Cardiac fibroblast (primary cell): ENCODE results near the gene FBXO15.

ENCODE experiments used
- DNase-seq, 2 donors: peaks; one replicate each; pipeline versions ENCODE4 v3.0.0 to v3.0.0-alpha.2; 2010; ENCODE audit warnings: low read depth in 2 of 2
- H3K4me3 ChIP-seq, 2 donors: replicated peaks in 1 of 2; 1 replicate in 1 of 2; 2 replicates in 1 of 2; pipeline ENCODE4 v1.5.1; 2011; ENCODE audit warnings: low read depth in 2 of 2, low read length in 2 of 2, mild to moderate bottlenecking in 2 of 2, moderate library complexity in 1 of 2
- TF ChIP-seq, protein P1 (sequence below): IDR thresholded peaks from one replicate; pipeline ENCODE4 v1.5.1; 2011; ENCODE audit warnings: low read depth, mild to moderate bottlenecking, low read length, inconsistent platforms

Gene FBXO15

DNA sequence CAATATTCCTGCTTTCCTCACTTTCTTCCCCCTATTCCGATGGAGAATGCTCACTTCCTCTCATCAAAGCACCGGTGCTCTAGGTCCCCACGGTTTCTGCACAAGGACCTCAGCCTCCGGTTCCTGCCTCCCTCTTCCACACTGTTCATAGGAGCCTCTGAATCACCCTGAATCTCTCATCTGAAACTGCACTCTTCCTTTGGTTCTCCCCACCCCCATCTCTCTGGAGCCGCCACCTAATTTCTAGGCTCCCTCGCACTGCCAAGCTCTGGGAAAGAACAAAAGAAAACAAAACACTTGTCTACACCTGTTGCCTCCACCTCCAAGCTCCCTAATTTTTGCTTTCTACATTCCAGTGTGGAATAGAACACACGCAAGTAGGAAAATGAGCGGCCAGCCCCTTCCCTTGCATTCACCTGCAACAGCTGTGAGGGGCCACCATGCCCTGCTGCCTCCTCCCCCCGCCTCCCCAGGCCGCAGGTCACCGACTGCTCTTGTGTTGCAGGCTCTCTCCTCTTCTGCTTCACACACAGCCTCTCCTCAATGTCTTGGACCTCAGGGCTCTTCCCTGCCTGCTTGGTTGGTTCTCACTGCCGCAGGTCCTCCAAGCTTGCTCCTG, 9.6 kb downstream of the FBXO15 start:
- no peak for DNase-seq
- TF ChIP-seq, protein P1, sequence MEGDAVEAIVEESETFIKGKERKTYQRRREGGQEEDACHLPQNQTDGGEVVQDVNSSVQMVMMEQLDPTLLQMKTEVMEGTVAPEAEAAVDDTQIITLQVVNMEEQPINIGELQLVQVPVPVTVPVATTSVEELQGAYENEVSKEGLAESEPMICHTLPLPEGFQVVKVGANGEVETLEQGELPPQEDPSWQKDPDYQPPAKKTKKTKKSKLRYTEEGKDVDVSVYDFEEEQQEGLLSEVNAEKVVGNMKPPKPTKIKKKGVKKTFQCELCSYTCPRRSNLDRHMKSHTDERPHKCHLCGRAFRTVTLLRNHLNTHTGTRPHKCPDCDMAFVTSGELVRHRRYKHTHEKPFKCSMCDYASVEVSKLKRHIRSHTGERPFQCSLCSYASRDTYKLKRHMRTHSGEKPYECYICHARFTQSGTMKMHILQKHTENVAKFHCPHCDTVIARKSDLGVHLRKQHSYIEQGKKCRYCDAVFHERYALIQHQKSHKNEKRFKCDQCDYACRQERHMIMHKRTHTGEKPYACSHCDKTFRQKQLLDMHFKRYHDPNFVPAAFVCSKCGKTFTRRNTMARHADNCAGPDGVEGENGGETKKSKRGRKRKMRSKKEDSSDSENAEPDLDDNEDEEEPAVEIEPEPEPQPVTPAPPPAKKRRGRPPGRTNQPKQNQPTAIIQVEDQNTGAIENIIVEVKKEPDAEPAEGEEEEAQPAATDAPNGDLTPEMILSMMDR: no peak
- no peak overlapping the region for H3K4me3 ChIP-seq

DNA sequence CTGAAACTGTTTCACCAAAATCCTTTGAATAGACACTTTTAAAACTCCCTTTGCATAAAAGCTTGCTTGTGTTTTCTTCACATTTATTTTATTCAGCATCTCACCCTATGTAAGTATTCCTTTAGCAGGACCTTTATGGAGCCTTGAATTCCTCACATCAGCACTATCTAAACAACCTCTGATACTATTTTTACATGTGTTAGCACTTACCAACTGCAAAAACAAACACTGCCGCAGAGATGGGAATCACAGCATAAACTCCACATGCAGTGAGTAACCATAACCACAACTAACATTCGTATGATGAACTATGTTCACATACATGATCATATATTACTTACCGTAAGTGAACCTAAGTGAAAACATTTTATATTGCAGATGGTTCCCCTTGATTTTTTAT, 15.4 kb downstream of the FBXO15 start:
- H3K4me3 ChIP-seq: no peak overlapping the region
- no peak for DNase-seq
- TF ChIP-seq, protein P1: no peak

DNA sequence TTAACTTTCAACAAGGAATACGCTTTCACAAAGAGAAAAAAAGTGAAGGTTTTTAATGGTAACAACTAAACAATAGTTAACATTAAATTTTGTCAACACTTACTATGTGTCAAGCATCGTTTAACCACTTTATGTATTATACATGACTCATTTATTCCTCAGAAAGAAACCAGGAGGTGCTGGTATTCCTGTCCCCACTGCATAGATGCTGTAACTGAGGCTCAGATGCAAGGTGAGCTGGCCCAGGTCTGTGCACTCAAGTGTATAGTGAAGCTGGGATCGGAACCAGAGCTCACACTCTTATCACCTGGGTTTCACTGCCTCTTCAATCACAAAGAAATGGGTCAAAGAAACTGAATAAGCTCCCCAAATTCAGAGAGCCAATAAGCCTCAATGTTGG, 16.5 kb downstream of the FBXO15 start:
- TF ChIP-seq, protein P1: no peak
- DNase-seq: no peak
- H3K4me3 ChIP-seq: no peak overlapping the region

DNA sequence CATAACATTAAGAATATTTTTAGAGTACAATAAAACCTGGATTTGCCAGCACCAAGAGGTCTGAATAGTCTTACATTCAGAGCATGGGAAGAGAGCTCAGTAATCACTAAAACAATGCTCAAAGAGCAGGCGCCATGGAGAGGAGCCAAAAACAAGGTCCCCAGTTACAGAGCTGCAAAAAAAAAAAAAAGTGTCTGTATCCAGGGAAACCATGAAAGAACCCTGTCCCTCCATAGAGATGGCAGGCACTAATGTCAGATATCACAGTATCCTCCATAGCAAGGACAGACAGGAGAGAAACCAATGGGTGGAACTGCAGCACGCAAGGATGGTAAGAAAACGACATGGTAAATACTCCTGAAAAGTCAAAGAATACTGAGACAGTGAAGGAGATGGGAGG, 19.5 kb downstream of the FBXO15 start:
- TF ChIP-seq, protein P1: no peak
- DNase-seq: no peak

DNA sequence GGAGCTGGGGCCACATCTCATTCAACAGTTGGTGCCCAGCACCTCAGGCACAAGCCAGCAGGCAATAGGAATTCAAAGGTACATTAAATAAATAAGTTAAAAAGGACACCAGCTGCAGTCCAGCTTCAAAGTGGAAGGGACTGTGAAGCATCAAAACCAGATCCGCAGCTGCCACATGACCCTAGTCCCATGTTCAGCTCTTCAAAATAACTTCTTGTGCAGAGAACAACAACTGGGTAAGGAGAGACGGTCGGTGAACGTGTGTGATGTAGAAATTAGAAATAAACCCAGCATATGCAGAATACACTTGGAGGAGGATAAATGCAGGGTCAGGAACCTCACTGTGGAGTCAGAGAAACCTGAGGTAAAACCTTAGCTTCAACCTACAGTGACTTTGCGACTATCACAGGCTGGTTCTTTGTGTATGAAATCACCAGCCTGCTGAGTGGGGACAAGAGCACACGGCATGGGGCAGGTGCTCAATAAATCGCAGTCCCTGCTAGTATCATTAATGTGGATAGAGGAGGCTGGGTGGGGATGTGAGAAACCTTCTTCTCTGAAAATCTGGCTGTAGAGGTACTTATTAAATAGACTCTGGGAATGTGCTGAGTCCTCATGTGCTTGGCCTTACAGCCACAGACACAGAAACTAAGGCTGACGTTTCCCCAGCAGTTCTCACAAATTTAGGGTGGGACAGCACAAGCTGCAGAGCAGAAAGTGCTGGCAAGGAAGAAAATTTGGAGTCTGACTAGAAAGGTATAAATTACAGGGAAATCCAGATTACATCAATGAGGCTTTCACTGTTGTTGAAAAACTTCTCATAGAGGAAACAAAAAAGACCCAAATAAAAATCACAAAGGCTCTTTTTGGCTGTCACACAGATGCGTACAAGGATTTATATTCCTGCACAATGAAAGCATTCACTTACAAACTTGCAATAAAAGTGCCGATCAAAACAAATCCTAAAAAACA, 20.7 kb downstream of the FBXO15 start:
- TF ChIP-seq, protein P1: no peak
- no peak overlapping the region for H3K4me3 ChIP-seq
- no peak for DNase-seq

More for the DNA sequence above, 19.5 kb downstream of the FBXO15 start:
- no peak overlapping the region for H3K4me3 ChIP-seq

DNA sequence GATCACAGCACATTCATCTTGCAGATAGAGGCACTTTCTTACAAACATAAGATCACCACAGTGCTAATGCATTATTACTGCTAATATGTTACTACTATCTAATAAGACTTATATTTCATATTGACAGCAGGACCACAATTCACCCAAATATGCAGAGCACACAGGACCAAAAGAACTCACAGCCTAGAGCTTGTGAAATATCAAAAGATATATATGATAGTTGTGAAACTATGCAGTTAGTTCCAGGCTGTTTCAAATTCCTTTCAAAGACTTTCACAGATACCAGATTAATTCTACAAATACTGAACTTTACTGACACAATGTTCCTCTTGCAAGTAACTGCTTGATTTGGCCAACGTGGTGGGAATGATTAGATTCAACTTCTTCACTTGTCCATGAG, 23.0 kb downstream of the FBXO15 start:
- TF ChIP-seq, protein P1: no peak
- DNase-seq: no peak
- H3K4me3 ChIP-seq: no peak overlapping the region
